GM18909 (cell line): ENCODE results near the gene MARCHF10.
"Not testable (repeated sequence)": the region's sequence is repeated elsewhere in the genome, so short reads cannot be mapped to it uniquely, and the experiment has no call there.

Experiments
- ATAC-seq: cut with Tn5 transposase; IDR thresholded peaks from one replicate; pipeline ENCODE4 v1.9.1; 2021; ENCODE audit warnings: mild to moderate bottlenecking; ENCODE audit not compliant: unreplicated experiment, poor library complexity

MARCHF10 gene

GRCh38 chr17:62791767-62792446, 16.2 kb downstream of the MARCHF10 start:
- no peak for ATAC-seq

DNA sequence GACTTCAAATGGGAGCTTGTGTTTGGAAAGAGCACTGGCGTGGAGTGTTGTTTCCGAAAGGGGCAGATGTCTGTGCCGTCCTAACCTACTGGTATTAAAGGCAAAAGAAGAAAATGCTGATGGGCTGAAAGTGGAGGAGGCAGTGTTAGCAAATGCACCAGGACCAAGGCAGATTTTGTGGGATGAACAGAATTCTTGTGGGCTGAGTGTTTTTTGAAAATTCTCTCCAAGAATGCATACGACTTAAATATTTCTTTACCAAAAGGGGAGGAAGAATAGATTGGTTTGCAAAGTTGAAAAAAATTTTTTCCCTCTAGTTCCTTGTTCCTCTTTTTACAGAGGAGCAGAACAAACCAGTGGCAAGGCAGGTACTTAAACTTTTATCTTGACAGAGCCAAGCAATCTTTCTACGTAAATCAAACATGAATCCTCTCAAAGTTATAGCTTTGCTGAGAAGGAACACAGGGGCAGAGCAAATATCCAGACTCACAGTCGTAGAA, 16.8 kb downstream of the MARCHF10 start:
- no peak for ATAC-seq

DNA sequence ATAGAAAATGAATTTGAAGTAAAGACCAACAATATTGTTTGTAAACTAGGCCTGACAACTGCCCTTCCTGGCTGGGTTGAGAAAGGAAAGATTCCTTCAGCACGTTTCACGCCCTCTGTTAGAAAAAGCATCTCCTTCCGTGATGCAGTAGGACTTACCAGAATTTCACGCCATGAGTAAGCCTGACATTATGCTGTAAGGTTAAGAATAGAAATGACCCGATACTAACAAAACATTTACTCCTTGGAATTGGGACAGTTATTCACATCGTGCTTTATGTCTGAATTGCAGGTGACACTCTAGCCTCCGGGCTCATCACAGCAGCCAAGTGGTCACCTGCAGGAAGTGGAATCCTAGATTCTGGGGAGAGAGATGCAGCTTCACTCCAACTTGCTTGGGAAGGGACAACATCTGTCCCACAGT, 17.5 kb downstream of the MARCHF10 start:
- ATAC-seq, result no peak

DNA sequence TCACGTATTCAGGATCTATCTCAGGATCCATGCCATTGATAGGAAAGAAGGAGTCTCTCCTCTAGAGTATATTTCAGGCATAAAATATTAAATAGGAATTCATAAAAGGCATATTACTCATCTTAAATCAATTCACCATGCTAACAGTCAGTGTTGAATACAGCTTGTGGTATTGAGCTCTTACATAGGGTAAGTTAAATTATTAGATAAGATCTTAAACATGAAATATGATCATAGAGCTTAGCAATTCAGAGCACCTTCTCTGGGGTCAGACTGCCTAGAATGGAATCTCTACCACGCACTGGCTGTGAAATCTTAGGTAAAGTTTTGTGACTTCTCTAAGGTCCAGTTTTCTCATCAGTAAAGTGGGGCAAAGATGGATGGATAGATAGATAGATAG, 20.7 kb downstream of the MARCHF10 start:
- ATAC-seq, result no peak

- no peak for ATAC-seq
Measured at GRCh38 chr17:62786646-62787045, 21.5 kb downstream of the MARCHF10 start.

- ATAC-seq, result not testable (repeated sequence)
Measured at GRCh38 chr17:62785983-62786382, 22.1 kb downstream of the MARCHF10 start.

GRCh38 chr17:62782730-62783270, 25.3 kb downstream of the MARCHF10 start:
- no peak for ATAC-seq

DNA sequence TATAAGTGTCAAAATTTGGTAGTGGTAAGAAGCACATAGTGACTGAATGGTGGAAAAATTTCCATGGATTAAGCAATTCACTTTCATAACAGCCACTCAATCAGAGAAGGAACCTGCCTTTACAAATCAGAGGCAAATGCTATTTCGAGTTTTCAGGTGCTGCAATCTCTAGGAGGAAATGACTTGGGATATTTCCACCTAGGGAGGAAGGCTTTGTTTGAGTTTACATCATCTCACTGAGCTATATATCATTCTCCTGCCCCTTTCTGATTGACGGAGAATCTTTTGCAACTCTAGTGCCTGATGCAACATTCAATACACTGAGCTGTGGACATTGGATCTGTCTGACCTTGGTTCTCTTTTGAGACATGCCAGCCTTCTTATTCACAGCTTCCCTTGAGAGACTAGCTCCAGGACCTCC, 26.3 kb downstream of the MARCHF10 start:
- no peak for ATAC-seq

DNA sequence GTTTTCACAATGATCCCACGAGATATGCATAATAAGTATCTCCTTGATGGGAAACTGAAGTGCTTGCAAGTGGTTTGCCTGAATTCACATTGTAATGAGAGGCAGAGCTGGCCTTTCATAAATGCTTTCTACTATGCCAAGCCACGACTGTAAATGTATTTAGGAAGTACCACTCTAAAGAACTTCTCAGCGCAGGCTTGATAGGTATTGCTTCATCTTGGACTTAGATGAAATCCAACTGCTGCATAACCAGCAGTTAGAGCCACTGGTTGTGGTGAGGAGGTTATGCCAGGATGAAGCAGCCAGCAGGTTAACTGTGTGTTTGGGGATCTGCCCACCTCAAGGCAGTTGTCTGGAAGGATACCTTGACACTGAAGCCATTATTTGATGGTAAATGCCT, 26.8 kb downstream of the MARCHF10 start:
- no peak for ATAC-seq

DNA sequence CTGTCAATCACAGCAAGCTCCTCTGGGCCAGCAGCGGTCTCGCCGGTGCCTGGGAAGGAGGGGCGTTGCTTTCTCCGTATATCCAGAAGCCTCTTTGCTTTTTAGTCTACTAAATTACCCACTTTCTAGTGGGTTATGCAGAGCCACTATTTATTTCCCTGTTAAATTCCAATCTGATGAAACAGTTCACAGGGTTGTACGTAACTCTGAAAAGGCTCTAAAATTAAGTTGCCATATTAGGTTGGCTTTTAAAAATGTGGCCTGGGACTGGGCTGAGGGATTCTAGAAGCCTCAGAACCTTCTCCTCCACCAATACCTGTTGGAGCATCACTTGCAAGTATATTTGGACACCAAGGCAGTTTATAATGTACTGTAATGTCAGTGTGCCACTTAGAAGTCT, 27.2 kb downstream of the MARCHF10 start:
- ATAC-seq, result no peak

GRCh38 chr17:62780269-62780668, 27.8 kb downstream of the MARCHF10 start:
- ATAC-seq, result no peak

DNA sequence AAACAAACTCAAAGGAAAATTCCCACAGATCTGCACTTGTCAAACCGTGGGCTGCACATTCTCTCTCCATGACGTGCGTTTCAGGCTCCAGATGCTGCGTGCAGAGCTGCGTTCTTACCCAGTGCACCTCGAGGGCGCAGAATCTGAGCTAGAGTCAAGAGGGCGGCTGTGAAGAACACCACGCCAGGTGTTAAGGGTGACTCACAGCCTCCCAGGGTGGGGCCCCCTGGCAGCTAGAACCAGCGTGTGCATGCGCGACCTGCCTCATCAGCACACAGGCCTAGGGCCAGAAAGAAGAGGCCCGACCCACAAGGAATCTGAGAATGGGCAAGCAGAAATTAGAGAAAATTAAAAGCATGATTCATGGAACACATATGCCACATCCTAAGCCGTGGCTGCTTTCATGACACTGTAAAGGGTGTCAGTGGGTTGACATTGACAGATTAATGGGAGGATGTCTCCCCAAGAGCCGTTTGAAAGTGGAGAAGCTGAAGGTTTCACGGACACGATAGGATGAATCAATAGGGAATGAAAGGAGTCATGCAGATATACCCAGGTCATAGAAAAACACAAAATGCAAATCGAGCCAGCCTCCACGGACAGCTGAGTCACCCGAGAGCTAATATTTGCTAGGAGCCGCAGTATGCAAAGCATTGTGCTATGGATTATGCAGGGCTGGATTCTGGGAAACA, 29.0 kb downstream of the MARCHF10 start:
- ATAC-seq, result no peak

DNA sequence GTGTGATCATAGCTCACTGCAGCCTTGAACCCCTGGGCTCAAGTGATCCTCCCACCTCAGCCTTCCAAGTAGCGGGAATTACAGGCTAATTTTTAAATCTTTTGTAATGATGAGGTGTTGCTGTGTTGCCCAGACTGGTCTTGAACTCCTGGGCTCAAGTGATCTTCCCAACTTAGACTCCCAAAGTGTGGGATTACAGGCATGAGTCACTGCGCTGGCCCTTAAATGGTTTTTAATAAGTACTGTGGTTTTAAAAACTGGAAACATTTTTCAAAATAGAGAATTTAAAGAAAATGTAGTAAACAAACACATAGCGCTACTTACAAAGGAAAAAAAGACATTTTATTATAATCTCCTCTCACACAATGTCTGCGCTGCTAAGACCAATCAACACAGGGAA, 32.2 kb downstream of the MARCHF10 start:
- ATAC-seq, result no peak

- no peak for ATAC-seq
Measured at GRCh38 chr17:62774338-62774737, 33.8 kb downstream of the MARCHF10 start.

GRCh38 chr17:62767997-62768396, 40.1 kb downstream of the MARCHF10 start:
- ATAC-seq, result no peak

GRCh38 chr17:62765351-62765750, 42.8 kb downstream of the MARCHF10 start:
- ATAC-seq, result no peak

DNA sequence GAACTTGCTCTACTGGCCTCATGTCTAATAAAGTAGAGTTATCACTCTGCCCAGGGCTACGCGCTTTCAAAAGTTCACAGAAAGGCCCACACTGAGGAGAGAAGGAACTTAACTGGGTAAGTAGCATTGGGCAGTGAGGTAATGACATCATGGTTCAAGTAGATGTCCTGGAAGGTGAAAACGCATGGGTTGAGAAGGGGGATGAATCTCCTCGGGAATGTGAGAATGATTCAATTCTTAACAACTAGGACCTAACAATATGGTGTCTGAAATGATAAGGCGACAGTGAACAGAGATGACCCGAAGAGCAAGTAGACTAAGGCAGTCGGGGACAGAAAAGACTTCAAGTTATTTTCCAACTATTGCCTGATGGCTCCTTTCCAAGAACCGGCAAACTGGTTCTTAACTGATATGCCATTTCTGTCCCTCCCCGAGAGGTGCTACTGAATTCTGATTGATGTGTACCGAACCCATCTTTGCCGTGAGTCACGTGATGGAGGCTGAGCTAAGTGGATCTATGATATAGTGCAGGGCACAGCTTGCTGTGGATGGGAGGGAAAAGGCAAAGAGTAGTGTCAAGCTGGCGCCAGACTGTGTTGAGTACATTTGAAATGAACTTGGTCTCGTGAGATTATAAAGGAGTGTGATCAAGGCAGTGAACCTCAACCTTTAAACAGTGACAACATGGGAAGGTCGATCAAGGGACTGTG, 44.1 kb downstream of the MARCHF10 start:
- ATAC-seq, result no peak

DNA sequence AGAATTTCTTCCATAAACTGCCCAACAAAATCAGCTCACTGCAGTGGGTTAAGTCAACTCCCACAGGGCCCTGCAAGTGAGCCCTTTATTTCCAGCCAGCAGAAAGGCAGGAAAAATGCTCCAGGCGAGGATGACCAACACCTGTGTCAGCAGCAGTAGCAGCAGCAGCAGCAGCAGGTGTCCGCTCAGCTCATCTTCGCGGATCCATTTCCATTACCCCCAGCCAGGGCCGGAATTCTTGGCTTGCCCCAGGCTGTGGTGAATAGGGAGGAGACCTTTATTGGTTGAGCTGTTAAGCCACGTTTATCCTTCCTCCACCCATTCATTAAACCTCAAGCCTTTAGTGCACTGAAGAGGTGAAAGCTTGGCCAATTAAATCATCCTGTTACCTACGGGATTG, 46.2 kb downstream of the MARCHF10 start:
- ATAC-seq, result no peak

GRCh38 chr17:62760945-62761267, 47.2 kb downstream of the MARCHF10 start:
- ATAC-seq, result no peak

GRCh38 chr17:62760059-62760944, 47.8 kb downstream of the MARCHF10 start:
- ATAC-seq, result no peak
